ENCODE results near the gene TRIL. TPM values are rescaled to one million over a fixed set of nuclear protein-coding genes. Genes with fewer than 3 reads are reported as not detected.
A peak's percentile ranks its signal among the peaks of the same experiment; 100 is the strongest.

TRIL gene, protein sequence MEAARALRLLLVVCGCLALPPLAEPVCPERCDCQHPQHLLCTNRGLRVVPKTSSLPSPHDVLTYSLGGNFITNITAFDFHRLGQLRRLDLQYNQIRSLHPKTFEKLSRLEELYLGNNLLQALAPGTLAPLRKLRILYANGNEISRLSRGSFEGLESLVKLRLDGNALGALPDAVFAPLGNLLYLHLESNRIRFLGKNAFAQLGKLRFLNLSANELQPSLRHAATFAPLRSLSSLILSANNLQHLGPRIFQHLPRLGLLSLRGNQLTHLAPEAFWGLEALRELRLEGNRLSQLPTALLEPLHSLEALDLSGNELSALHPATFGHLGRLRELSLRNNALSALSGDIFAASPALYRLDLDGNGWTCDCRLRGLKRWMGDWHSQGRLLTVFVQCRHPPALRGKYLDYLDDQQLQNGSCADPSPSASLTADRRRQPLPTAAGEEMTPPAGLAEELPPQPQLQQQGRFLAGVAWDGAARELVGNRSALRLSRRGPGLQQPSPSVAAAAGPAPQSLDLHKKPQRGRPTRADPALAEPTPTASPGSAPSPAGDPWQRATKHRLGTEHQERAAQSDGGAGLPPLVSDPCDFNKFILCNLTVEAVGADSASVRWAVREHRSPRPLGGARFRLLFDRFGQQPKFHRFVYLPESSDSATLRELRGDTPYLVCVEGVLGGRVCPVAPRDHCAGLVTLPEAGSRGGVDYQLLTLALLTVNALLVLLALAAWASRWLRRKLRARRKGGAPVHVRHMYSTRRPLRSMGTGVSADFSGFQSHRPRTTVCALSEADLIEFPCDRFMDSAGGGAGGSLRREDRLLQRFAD
- total RNA-seq (2014; rRNA removed; shearing (Covaris generic)), result 9.4 and 9.5 TPM in 2 replicates

DNA sequence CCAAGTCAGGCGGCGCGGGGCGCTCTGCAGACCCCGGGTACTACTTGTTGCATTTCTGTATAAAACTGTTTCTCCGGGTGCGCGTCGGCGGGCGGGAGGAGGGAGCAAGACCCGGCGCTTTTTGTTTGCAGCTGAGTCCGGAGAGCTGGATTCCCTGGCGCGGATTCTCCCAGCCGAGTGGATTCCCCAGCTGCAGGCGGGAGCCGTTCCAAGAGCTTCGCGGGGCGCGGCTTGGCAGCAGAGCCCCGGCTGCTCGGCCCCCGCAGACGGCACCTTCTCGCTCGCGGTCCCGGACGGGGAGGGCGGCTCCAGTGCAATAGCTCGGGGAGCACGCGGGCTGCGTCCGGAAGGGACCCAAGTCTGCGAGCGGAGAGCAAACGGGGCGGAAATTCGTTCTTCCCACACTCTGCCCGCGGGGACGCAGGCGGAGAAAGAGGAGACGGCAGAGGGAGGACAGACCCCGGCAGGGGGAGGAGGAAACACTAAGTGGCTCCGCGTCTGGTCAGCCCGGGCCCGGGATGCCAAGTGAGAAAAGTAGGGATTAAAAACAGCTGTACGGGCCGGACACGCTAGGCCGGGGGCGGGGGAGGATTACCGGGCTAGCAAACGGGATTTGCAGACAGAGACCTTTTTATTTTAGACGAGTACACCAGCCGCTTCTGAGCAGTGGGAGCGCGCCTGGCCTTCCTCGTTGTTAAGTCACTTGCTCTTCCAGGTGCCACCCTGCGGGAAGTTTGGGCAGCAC, at the start of gene TRIL:
Gene TRIL, minus strand, starts transcription at position 96 of the 745 bp plus-strand sequence. CDS start 284 bp downstream, outside the sequence.
- Histone ChIP-seq H3K4me1 (peaks cover 20% of the 10 kb centered on the region), H3K27ac (peak within 1 kb of the TSS; percentile 45), H3K9me3 (replicated peaks) (no peaks in the 10 kb centered on the region), H3K27me3 (no peaks in the 10 kb centered on the region), H3K4me3 (peak within 1 kb of the TSS; percentile 57), H3K36me3 (no peaks in the 10 kb centered on the region)
- peak; percentile 92 to 93 for DNase-seq

- Histone ChIP-seq H3K4me1 (no peaks in the 10 kb centered on the region), H3K9me3 (replicated peaks) (no peaks in the 10 kb centered on the region), H3K36me3 (no peaks in the 10 kb centered on the region), H3K4me3 (no peak overlapping the region), H3K27ac (no peak overlapping the region), H3K27me3 (peaks cover 3% of the 10 kb centered on the region; the same call in 1 of the 2 replicates)
- no peak for DNase-seq
These were observed 49.0 kb upstream of the TRIL start for GRCh38 chr7:29007127-29007526.

GRCh38 chr7:29005829-29006228, 47.7 kb upstream of the TRIL start:
- Histone ChIP-seq H3K9me3 (replicated peaks) (no peaks in the 10 kb centered on the region), H3K27ac (no peak overlapping the region), H3K27me3 (no peaks in the 10 kb centered on the region; the same call in 1 of the 2 replicates), H3K36me3 (no peaks in the 10 kb centered on the region), H3K4me3 (no peak overlapping the region), H3K4me1 (no peaks in the 10 kb centered on the region)
- no peak for DNase-seq

DNA sequence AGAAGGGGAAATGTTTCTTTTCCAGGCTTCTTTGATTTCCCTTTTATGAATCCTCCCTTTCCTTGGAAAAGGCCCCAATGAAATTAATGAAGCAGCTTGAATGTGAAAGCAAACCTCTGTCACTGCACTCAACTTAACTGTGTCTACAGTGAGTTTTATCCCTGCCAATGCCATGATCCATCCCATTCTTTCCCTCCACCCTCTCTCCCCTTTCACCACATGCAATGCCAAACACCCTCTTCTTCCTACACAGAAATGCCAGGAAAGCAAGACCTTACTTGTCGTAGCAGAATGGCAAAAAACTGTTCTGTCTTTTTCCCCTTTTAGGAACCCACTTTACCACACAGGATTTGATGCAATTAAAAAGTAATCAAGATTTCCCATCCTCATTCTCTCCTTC, 47.3 kb upstream of the TRIL start:
- no peaks in the 10 kb centered on the region for H3K36me3 ChIP-seq
- no peak for DNase-seq
- H3K27me3 ChIP-seq, result no peaks in the 10 kb centered on the region; the same call in 1 of the 2 replicates
- H3K4me1 ChIP-seq, result no peaks in the 10 kb centered on the region
- no peak overlapping the region for H3K4me3 ChIP-seq
- no peak overlapping the region for H3K27ac ChIP-seq
- no peaks in the 10 kb centered on the region for H3K9me3 ChIP-seq (replicated peaks)

DNA sequence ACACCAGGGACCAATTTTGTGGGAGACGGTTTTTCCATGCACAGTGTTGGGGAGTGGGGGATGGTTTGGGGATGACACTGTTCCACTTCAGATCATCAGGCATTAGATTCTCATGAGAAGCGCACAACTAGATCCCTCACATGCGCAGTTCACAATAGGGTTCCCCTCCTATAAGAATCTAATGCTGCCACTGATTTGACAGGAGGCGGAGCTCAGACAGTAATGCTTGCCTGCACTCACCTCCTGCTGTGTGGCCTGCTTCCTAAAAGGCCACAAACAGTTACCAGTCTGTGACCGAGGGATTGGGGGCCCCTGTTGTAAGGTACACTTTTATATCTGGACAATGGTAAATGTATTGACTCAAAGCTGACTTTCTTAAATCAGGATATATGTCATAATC, 45.6 kb upstream of the TRIL start:
- Histone ChIP-seq H3K27me3 (no peaks in the 10 kb centered on the region; the same call in 1 of the 2 replicates), H3K27ac (no peak overlapping the region), H3K4me1 (no peaks in the 10 kb centered on the region), H3K36me3 (no peaks in the 10 kb centered on the region), H3K9me3 (replicated peaks) (no peaks in the 10 kb centered on the region), H3K4me3 (no peak overlapping the region)
- no peak for DNase-seq

GRCh38 chr7:29000717-29001076, 42.6 kb upstream of the TRIL start:
- Histone ChIP-seq H3K36me3 (no peaks in the 10 kb centered on the region), H3K4me1 (no peaks in the 10 kb centered on the region), H3K4me3 (no peak overlapping the region), H3K9me3 (replicated peaks) (no peaks in the 10 kb centered on the region), H3K27me3 (no peaks in the 10 kb centered on the region; the same call in 1 of the 2 replicates), H3K27ac (no peak overlapping the region)
- no peak for DNase-seq

GRCh38 chr7:28999895-29000716, 42.0 kb upstream of the TRIL start:
- no peaks in the 10 kb centered on the region; the same call in 1 of the 2 replicates for H3K27me3 ChIP-seq
- no peaks in the 10 kb centered on the region for H3K9me3 ChIP-seq (replicated peaks)
- no peaks in the 10 kb centered on the region for H3K4me1 ChIP-seq
- H3K36me3 ChIP-seq, result no peaks in the 10 kb centered on the region
- no peak for DNase-seq
- H3K27ac ChIP-seq, result no peak overlapping the region
- no peak overlapping the region for H3K4me3 ChIP-seq

DNA sequence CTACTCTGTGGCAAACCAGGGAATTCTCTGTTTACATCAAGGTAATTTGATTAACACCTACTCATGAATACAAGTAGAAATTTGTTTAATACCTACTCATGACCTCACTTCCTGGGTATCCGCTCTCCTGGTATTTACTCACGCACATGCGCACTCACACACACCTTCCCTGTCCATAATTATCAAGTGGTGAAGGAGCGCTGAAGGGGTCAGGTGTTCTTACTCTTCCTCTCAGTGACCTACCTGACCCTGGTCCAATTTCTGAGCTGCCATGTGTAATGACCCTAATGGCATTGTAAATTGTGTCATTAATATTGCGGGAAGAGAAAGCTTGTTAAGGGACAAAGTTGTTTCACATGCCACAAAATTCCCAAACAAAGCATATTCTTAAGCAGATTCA, 41.3 kb upstream of the TRIL start:
- Histone ChIP-seq H3K36me3 (no peaks in the 10 kb centered on the region), H3K9me3 (replicated peaks) (no peaks in the 10 kb centered on the region; the same call in 1 of the 2 replicates), H3K4me1 (no peaks in the 10 kb centered on the region), H3K27me3 (no peaks in the 10 kb centered on the region), H3K27ac (no peak overlapping the region), H3K4me3 (no peak overlapping the region)
- DNase-seq, result no peak

DNA sequence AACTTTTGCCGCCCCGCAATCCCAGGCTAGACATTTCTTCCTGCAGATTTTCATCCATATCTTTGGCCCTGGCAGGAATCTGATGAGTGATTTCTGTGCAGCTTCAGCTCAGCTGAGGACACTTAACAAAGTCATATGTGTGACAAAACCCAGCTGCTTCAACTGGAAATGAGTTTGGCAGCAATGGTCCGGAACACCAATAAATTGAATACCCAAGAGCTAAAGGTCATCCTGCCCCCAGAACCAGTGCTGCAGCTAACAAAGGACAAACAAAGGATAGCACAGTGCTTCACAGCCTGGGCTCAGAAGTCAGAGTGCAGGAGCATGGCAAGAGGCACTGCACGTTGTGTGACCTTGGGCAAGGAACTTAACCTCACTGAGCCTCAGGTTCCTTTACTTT, 40.0 kb upstream of the TRIL start:
- no peak for DNase-seq
- no peak overlapping the region for H3K4me3 ChIP-seq
- no peaks in the 10 kb centered on the region for H3K4me1 ChIP-seq
- no peaks in the 10 kb centered on the region for H3K27me3 ChIP-seq
- no peaks in the 10 kb centered on the region for H3K36me3 ChIP-seq
- H3K9me3 ChIP-seq (replicated peaks), result no peaks in the 10 kb centered on the region; the same call in 1 of the 2 replicates
- no peak overlapping the region for H3K27ac ChIP-seq

DNA sequence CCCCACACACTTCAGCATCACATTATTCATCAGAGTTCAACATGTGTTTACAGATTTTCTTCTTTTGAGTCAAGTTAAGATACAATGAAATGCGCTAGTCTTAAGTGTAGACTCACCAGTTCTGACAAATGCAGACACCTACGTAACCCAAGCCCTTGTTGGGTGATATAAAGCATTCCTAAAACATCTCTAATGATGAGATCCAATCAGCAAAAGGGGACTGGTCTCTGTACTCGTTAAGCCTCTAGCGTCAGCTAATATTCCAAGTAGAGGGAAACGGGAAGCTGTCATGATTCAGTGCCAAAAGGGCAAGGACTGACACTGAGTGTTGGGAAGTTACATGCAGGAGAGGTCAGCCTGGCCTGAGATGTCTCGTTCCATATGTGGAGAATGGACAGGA, 38.7 kb upstream of the TRIL start:
- H3K9me3 ChIP-seq (replicated peaks), result no peaks in the 10 kb centered on the region; the same call in 1 of the 2 replicates
- no peaks in the 10 kb centered on the region for H3K27me3 ChIP-seq
- no peaks in the 10 kb centered on the region for H3K36me3 ChIP-seq
- H3K4me1 ChIP-seq, result no peaks in the 10 kb centered on the region
- no peak overlapping the region for H3K4me3 ChIP-seq
- DNase-seq, result no peak
- H3K27ac ChIP-seq, result no peak overlapping the region

- Histone ChIP-seq H3K9me3 (replicated peaks) (peaks cover 2% of the 10 kb centered on the region; the same call in 1 of the 2 replicates), H3K27ac (no peak overlapping the region), H3K27me3 (no peaks in the 10 kb centered on the region), H3K36me3 (no peaks in the 10 kb centered on the region), H3K4me1 (peaks cover 10% of the 10 kb centered on the region), H3K4me3 (no peak overlapping the region)
- DNase-seq, result no peak
These were observed 35.2 kb upstream of the TRIL start for GRCh38 chr7:28993371-28993770.

DNA sequence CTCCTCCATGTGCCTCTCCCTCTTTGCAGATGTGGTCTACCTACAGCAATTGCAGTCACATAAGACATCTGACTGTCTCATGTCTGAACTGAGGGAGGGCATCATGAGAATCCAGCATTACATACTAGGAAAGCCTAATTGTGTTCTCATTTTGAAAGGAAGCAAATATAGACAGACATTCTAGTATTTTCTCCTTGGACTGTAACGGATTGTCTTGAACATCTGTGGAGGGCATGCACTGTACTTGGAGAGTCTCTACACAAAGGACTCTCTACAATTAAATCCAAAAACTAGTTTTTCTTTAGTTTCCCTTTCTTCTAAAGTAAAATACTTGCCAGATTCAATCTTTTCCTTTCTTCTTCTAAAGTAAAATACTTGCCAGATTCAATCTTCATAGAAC, 34.7 kb upstream of the TRIL start:
- Histone ChIP-seq H3K4me3 (no peak overlapping the region), H3K27ac (no peak overlapping the region), H3K36me3 (no peaks in the 10 kb centered on the region), H3K4me1 (peaks cover 15% of the 10 kb centered on the region), H3K9me3 (replicated peaks) (peaks cover 2% of the 10 kb centered on the region; the same call in 1 of the 2 replicates), H3K27me3 (no peaks in the 10 kb centered on the region)
- DNase-seq, result no peak

- Histone ChIP-seq H3K9me3 (replicated peaks) (peaks cover 2% of the 10 kb centered on the region; the same call in 1 of the 2 replicates), H3K4me3 (no peak overlapping the region), H3K36me3 (no peaks in the 10 kb centered on the region), H3K27me3 (no peaks in the 10 kb centered on the region), H3K27ac (no peak overlapping the region), H3K4me1 (peaks cover 25% of the 10 kb centered on the region)
- DNase-seq, result peak in 1 of 2 experiments; percentile 24
These were observed 32.2 kb upstream of the TRIL start for GRCh38 chr7:28990200-28990960.

Measured in SJCRH30 (cell line).